Lung microvascular endothelial cell (primary cell): ENCODE measurements around the gene CRAMP1. TPM values are rescaled to one million over a fixed set of nuclear protein-coding genes. Genes with fewer than 3 reads are reported as not detected.

Experiments used
- DNase-seq, 2 donors: peaks; one replicate each; pipeline versions ENCODE4 v3.0.0 to v3.0.0-alpha.2; 2010; ENCODE audit warnings: low read depth in 2 of 2
- total RNA-seq: library from RNA; depleted of rRNA; stranded (reverse); fragments of >200 nt; gene quantifications from 2 replicates; pipeline ENCODE4 v1.2.1, GENCODE V29; 2014

CRAMP1 gene
- total RNA-seq, 1 donor from 2014 or later, result 9.5 TPM

GRCh38 chr16:1596516-1596915 lies 15.6 kb upstream of the CRAMP1 start:
- no peak for DNase-seq

- no peak for DNase-seq
Observed at GRCh38 chr16:1597154-1597553, 15.0 kb upstream of the CRAMP1 start.

- no peak for DNase-seq
Observed at GRCh38 chr16:1601031-1601430, 11.1 kb upstream of the CRAMP1 start.

GRCh38 chr16:1601489-1601888 lies 10.7 kb upstream of the CRAMP1 start:
- DNase-seq, result no peak

GRCh38 chr16:1602285-1602684 lies 9.9 kb upstream of the CRAMP1 start:
- no peak for DNase-seq

- DNase-seq, result no peak
Observed at GRCh38 chr16:1606774-1607173, 5.4 kb upstream of the CRAMP1 start.

GRCh38 chr16:1607971-1608370 lies 4.2 kb upstream of the CRAMP1 start:
- no peak for DNase-seq

GRCh38 chr16:1610071-1610898 lies 1.9 kb upstream of the CRAMP1 start:
- DNase-seq, result peak; percentile 88 to 92

GRCh38 chr16:1610899-1611632 lies 1.1 kb upstream of the CRAMP1 start:
- DNase-seq, result no peak

- peak; percentile 11 to 20 for DNase-seq
Observed at GRCh38 chr16:1613211-1613622, 1.1 kb downstream of the CRAMP1 start.

- peak; percentile 21 to 44 for DNase-seq
Observed at GRCh38 chr16:1613728-1614455, 1.7 kb downstream of the CRAMP1 start.

- DNase-seq, result peak; percentile 58 to 64
Observed at GRCh38 chr16:1614456-1615102, 2.4 kb downstream of the CRAMP1 start.

- peak; percentile 34 to 53 for DNase-seq
Observed at GRCh38 chr16:1615761-1616160, 3.6 kb downstream of the CRAMP1 start.

GRCh38 chr16:1619976-1620375 lies 7.8 kb downstream of the CRAMP1 start:
- DNase-seq, result no peak

GRCh38 chr16:1620391-1620790 lies 8.2 kb downstream of the CRAMP1 start:
- DNase-seq, result no peak

- DNase-seq, result no peak
Observed at GRCh38 chr16:1621851-1622250, 9.7 kb downstream of the CRAMP1 start.

- no peak for DNase-seq
Observed at GRCh38 chr16:1626327-1626726, 14.2 kb downstream of the CRAMP1 start.

- no peak for DNase-seq
Observed at GRCh38 chr16:1626776-1627175, 14.6 kb downstream of the CRAMP1 start.

GRCh38 chr16:1630450-1631213 lies 18.5 kb downstream of the CRAMP1 start:
- no peak for DNase-seq

GRCh38 chr16:1631230-1631629 lies 19.1 kb downstream of the CRAMP1 start:
- DNase-seq, result no peak
